GM18909 (cell line): ENCODE results near the gene GIPC3.
"Not testable (repeated sequence)": the region's sequence is repeated elsewhere in the genome, so short reads cannot be mapped to it uniquely, and the experiment has no call there.

Experiments
- ATAC-seq: cut with Tn5 transposase; IDR thresholded peaks from one replicate; pipeline ENCODE4 v1.9.1; 2021; ENCODE audit warnings: mild to moderate bottlenecking; ENCODE audit not compliant: unreplicated experiment, poor library complexity

GIPC3 gene

GRCh38 chr19:3614858-3615505 is 29.7 kb downstream of the GIPC3 start:
- no peak for ATAC-seq

DNA sequence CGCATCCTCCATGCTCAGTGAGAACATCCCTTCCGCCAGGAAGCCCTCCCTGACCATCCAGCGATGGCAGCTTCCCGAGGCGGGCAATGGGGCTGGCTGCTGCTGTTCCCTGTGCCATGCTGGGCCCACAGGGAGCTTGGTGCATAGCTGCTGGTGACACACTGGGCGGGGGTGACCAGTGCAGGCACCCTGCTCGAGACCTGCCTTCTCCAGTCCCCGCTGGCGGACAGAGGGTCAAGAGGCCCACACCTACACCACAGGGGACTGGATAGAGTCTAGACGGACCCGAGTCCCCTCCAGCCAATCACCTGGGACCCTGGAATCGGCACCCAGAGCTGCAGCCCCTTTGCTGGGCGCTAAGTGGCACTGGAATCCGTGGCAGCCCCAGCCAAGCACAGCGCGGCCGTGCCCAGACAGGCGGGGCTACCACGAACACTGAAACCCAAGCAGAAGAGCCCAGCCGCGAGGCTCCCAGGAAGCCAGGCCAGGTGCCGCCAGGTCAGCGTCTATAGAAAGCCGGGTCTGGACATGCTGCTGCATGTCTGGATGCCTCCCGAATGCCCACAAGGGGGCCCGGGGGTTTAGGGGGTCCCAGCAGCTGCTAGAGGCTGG is 30.4 kb downstream of the GIPC3 start:
- ATAC-seq = no peak

DNA sequence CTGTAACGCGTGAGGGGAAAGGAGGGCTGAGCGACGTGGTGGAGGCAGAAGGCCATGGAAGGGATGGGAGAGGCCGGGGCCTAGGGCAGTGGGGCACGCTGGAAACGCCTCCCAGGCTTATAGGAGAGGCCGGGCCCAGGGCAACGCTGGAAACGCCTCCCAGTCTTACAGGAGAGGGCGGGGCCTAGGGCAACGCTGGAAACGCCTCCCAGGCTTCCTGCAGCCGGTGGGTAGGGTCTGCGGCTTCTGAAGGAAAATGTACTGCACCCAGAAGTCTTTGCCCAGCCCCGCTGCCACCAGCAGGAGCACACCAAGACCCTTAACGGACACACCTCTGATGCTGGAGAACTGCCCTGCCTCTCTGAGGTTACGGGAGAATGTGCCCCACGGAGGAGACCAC is 32.2 kb downstream of the GIPC3 start:
- ATAC-seq = no peak

GRCh38 chr19:3618144-3618810 is 33.0 kb downstream of the GIPC3 start:
- no peak for ATAC-seq

DNA sequence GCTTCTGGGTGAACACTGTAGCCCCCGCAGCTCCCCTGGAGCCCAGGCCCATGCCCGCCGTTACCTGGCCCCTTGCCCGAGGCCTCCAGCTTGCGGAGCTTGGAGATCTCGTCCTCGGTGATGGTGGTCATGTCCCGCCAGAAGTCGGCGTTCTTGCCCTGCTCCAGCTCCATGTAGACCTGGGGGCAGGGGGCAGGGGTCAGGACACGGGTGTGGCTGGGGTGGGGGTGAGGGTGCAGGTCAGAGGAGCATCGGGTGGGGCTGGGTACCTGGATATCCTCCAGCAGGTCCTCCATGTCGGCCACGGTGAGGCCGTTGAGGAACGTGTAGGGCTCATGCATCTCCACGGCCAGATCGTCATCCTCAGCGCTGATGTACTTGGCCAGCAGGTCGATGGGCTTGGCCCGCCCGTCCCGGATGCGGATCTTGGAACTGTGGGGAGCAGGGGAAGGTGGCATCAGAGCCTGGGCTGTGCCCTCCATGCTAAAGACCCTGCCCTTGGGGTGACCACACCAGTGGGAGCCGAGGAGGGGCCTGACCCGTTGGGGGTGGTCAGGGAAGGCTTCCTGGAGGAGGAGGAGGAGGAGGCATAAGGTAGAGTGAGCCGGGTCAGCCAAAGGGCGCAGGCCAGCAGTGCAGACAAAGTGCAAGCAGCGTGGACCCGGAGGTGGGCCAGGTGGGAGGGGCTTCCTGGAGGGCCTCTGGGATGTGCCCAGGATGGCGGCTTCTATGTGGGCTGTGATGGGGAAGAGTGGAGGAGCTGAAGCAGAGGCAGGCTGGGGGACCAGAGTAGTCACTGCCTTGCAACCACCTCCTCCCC is 33.7 kb downstream of the GIPC3 start:
- no peak for ATAC-seq

- ATAC-seq = no peak
Observed at GRCh38 chr19:3619631-3620012, 34.3 kb downstream of the GIPC3 start.

DNA sequence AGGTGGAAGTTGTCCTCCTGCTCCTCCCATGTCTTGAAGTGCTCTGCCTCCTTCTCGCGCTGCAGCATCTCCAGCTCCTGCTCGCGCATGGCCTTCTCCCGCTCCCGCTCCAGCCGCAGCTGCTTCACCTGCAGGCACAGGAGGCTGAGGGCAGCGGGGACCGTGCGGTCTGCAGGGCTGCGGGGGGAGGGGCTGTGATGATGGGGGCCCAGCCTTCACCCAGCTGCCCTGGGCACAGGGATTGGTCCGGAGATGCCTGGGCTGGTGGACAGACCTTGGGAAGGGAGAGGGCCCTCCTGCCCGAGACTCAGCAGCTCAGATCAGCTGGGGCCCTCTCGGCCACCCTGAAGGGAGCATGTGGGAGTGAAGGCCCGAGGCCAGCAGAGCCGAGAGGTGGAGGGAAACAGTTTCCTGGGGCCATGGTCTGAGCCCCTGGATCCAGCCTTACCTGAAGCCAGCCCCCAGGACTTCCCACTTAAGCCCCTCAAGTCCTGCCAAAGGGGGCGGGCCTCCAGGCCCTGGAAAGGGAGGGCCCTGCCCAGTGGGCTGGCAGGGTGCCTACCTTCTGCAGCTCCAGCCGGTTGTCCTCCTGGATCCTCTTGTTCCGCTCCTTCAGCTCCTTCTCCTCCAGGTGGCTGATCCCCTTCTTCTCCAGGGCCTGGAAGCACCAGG is 35.0 kb downstream of the GIPC3 start:
- ATAC-seq = no peak

GRCh38 chr19:3620817-3621547 is 35.7 kb downstream of the GIPC3 start:
- ATAC-seq = no peak

DNA sequence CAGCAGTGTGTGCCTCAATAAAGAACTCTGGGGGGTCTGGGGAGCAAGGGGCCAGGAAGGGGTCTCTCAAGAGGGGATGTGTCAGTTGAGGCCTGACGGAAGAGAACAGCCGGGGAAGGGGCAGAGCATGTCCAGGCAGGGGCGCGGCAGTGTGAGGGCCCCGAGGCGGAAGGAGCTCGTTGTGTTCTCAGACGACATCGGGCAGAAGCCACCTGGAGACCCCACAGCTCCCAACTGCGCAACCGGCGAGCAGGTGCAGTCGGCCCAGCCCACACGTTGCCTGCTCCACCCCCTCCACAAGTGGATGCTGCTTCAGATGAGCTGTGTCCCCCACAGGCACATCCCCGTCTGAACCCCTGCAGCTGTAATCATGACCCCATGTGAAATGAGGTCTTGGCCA is 36.4 kb downstream of the GIPC3 start:
- ATAC-seq = no peak

- no peak for ATAC-seq
Observed at GRCh38 chr19:3622224-3622623, 36.9 kb downstream of the GIPC3 start.

DNA sequence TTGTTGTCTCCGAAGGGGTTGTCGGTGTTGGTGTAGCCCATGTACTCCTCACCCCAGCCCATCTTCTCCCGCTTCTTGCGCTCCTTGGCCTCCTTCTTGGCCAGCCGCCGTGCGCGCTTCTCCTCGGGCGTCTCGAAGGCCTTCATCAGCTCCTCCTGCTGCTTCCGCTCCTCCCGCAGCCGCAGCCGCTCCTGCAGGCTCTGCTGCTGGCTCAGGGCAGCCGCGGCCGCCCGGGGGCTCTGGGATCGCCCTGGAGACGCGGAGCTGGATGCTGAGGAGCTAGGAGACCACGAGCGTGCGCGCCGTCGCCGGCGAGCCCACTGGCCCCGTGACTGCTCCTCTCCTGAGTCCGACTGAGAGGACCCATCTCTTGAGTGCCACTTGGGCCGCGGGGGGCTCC is 38.4 kb downstream of the GIPC3 start:
- ATAC-seq = no peak

GRCh38 chr19:3625996-3626472 is 40.8 kb downstream of the GIPC3 start:
- ATAC-seq = no peak

- peak; percentile 83 for ATAC-seq
Observed at GRCh38 chr19:3626473-3627350, 41.4 kb downstream of the GIPC3 start, which contains the start of gene CACTIN. CACTIN (minus strand) TSS chr19:3626790; CDS start chr19:3626762, 28 bp downstream.

- ATAC-seq = no peak
Observed at GRCh38 chr19:3627351-3627723, 42.1 kb downstream of the GIPC3 start.

DNA sequence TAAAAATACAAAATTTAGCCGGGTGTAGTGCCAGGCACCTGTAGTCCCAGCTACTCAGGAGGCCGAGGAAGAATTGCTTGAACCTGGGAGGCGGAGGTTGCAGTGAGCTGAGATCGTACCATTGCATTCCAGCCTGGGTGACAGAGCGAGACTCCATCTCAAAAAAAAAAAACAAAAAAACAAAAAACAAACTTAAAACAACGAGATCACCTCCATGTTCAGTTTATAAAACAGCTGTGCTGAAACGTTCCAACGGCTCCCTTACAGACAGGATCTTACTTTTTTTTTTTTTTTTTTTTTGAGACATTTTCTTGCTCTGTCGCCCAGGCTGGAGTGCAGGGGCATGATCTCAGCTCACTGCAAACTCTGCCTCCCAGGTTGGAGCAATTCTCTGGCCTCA is 43.5 kb downstream of the GIPC3 start:
- not testable (repeated sequence) for ATAC-seq

DNA sequence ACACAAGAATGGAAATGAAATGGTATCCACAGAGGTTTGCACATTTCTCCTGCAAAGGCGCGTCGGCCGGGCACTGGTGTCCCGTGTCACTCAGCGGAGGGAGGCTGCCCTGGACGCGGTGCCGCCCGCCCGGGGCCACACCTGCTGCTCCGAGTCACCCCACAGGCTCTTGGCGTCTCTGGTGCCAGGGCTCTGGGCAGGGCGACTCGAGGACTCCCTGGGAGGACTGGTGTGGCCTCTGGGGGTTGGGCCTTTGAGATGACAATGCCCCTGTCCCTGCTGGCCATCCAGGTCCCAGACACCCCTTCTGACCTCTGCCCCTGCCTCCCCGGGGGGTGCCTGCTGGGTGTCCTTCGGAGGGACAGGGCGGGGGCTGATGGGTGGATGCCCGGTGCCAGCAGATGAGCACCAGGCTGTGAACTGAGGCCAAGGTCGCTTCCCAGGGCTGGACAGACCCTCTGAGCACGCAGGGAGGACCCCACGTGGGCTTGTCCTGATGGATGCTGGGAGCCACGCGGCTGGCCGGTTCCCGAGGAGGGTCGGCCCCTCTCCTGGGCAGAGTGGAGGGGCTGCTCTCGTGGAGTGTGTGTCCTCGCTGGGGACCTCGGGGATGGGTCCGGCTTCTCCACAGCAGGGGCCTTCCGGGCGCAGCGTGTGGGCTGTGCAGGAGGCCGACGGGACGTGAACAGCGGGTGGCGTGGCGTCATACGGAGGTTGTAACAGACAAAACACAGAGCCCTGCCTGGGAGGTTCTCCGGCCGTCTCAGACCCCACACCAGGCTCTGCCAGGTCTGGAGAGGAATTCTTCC is 46.0 kb downstream of the GIPC3 start:
- ATAC-seq = no peak

DNA sequence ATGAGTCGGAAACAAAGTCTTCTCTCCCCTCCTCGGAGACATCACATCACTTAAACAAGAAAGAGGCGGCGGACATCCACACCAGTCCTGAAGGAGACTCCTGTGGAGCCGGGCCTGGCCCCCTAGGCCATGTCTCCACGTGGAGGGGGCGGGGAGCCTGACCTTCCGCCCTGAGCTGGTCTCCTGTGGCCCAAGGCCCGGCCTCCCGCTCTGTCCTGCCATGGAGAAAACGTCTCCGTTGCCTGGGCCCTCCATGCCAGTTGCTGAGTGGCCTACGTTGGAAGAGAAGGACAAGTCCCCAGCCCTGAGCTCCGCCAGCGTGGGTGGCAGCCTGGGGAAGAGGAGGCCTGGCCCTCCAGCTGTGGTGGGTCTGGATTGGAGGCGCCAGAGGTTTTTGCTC is 46.8 kb downstream of the GIPC3 start:
- ATAC-seq = no peak
